HG02885 (cell line): ENCODE measurements around the gene RASGRP1.
"Not testable (repeated sequence)": the region's sequence is repeated elsewhere in the genome, so short reads cannot be mapped to it uniquely, and the experiment has no call there.

Source experiments
- ATAC-seq: cut with Tn5 transposase; IDR thresholded peaks from one replicate; pipeline ENCODE4 v1.9.1; 2021; ENCODE audit warnings: mild to moderate bottlenecking; ENCODE audit not compliant: unreplicated experiment, poor library complexity

RASGRP1 gene

GRCh38 chr15:38564557-38565286, at the start of gene RASGRP1:
RASGRP1 (minus strand) TSS chr15:38564814; CDS start chr15:38564628, 186 bp downstream.
- peak; percentile 66 for ATAC-seq

- no peak for ATAC-seq
These were observed 48.5 kb upstream of the RASGRP1 start for GRCh38 chr15:38613085-38613484.

- ATAC-seq = no peak
These were observed 47.7 kb upstream of the RASGRP1 start for GRCh38 chr15:38612159-38612863.

- ATAC-seq = no peak
These were observed 46.6 kb upstream of the RASGRP1 start for GRCh38 chr15:38611228-38611627.

GRCh38 chr15:38610748-38611147, 46.1 kb upstream of the RASGRP1 start:
- ATAC-seq = no peak

GRCh38 chr15:38609097-38609738, 44.6 kb upstream of the RASGRP1 start:
- no peak for ATAC-seq

GRCh38 chr15:38608682-38609081, 44.1 kb upstream of the RASGRP1 start:
- no peak for ATAC-seq

GRCh38 chr15:38605744-38606143, 41.1 kb upstream of the RASGRP1 start:
- no peak for ATAC-seq

GRCh38 chr15:38603672-38604071, 39.1 kb upstream of the RASGRP1 start:
- ATAC-seq = no peak

- no peak for ATAC-seq
These were observed 38.5 kb upstream of the RASGRP1 start for GRCh38 chr15:38602910-38603670.

GRCh38 chr15:38600236-38600635, 35.6 kb upstream of the RASGRP1 start:
- ATAC-seq = no peak

GRCh38 chr15:38598749-38599148, 34.1 kb upstream of the RASGRP1 start:
- no peak for ATAC-seq

GRCh38 chr15:38597219-38597800, 32.7 kb upstream of the RASGRP1 start:
- no peak for ATAC-seq

GRCh38 chr15:38593524-38593923, 28.9 kb upstream of the RASGRP1 start:
- ATAC-seq = no peak

- ATAC-seq = no peak
These were observed 24.9 kb upstream of the RASGRP1 start for GRCh38 chr15:38589502-38589901.

GRCh38 chr15:38588672-38589071, 24.1 kb upstream of the RASGRP1 start:
- ATAC-seq = no peak

GRCh38 chr15:38587214-38587613, 22.6 kb upstream of the RASGRP1 start:
- no peak for ATAC-seq

GRCh38 chr15:38586005-38586404, 21.4 kb upstream of the RASGRP1 start:
- not testable (repeated sequence) for ATAC-seq

- ATAC-seq = no peak
These were observed 14.0 kb upstream of the RASGRP1 start for GRCh38 chr15:38578626-38579025.

GRCh38 chr15:38577424-38577987, 12.9 kb upstream of the RASGRP1 start:
- no peak for ATAC-seq
